ENCODE measurements around the gene SRP14. TPM values are rescaled to one million over a fixed set of nuclear protein-coding genes. Genes with fewer than 3 reads are reported as not detected.
"Not testable (repeated sequence)": the region's sequence is repeated elsewhere in the genome, so short reads cannot be mapped to it uniquely, and the experiment has no call there.

SRP14 gene
- total RNA-seq, 1 donor from 2014 or later: 320 TPM

DNA sequence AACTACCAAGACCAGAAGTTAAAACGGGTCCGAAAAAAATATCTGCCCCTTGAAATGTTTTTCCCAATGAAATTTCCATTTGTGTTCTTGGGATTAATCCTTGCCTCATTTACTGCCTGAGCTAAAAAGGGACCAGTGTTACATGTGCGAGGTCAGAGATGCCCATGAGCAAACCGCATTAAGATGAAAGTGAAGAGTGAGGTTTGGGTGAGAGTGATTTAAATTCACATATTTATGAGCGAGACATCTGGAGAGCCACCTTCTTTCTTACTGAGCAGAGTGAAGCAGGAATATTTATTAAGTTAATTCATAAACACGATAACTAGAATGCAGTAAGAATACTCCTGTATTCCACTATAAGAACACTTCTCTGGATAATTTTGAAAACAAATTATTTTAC is 41.3 kb downstream of the SRP14 start:
- Histone ChIP-seq H3K4me3 (ENCODE audit: insufficient read depth, low read depth, low read length) (no peak overlapping the region), H3K4me2 (ENCODE audit: low read length) (peak overlapping the region; percentile 41), H3K27ac (ENCODE audit: low read depth, low read length) (no peak overlapping the region), H3K4me1 (ENCODE audit: insufficient read depth, low read length) (peaks cover 15% of the 10 kb centered on the region), H3K9ac (ENCODE audit: low read length) (no peak overlapping the region), H3K79me2 (ENCODE audit: insufficient read depth, low read length) (no peaks in the 10 kb centered on the region), H3K9me3 (ENCODE audit: insufficient read depth, low read depth, low read length) (no peaks in the 10 kb centered on the region), H3K27me3 (ENCODE audit: insufficient read depth, low read length) (no peaks in the 10 kb centered on the region), H4K20me1 (ENCODE audit: insufficient read depth, low read length) (no peaks in the 10 kb centered on the region), H3K36me3 (ENCODE audit: insufficient read depth, low read length) (peaks cover 27% of the 10 kb centered on the region), H2AFZ (ENCODE audit: low read depth, low read length) (no peak overlapping the region)
- H3K4me1 Mint-ChIP-seq (ENCODE audit: low read depth, unreplicated experiment): peaks cover 6% of the 10 kb centered on the region
- no peaks in the 10 kb centered on the region for H3K9me3 Mint-ChIP-seq (ENCODE audit: unreplicated experiment)
- H3K27ac Mint-ChIP-seq (ENCODE audit: unreplicated experiment): no peak overlapping the region
- DNase-seq (ENCODE audit: low read depth) (no peak), FAIRE-seq (no peak)
- TF ChIP-seq, protein P1, sequence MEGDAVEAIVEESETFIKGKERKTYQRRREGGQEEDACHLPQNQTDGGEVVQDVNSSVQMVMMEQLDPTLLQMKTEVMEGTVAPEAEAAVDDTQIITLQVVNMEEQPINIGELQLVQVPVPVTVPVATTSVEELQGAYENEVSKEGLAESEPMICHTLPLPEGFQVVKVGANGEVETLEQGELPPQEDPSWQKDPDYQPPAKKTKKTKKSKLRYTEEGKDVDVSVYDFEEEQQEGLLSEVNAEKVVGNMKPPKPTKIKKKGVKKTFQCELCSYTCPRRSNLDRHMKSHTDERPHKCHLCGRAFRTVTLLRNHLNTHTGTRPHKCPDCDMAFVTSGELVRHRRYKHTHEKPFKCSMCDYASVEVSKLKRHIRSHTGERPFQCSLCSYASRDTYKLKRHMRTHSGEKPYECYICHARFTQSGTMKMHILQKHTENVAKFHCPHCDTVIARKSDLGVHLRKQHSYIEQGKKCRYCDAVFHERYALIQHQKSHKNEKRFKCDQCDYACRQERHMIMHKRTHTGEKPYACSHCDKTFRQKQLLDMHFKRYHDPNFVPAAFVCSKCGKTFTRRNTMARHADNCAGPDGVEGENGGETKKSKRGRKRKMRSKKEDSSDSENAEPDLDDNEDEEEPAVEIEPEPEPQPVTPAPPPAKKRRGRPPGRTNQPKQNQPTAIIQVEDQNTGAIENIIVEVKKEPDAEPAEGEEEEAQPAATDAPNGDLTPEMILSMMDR (IDR thresholded peaks at IDR 0.05; ENCODE audit: insufficient read depth, low read depth, low read length): no peak
- no peak for TF ChIP-seq EZH2 (IDR thresholded peaks at IDR 0.05; ENCODE audit: insufficient read depth, low read length)
- no peaks in the 10 kb centered on the region for H3K27me3 Mint-ChIP-seq (ENCODE audit: low read depth, unreplicated experiment)
- H3K36me3 Mint-ChIP-seq (ENCODE audit: low read depth, unreplicated experiment): peaks cover 13% of the 10 kb centered on the region
- H3K4me3 Mint-ChIP-seq (ENCODE audit: unreplicated experiment): no peak overlapping the region

DNA sequence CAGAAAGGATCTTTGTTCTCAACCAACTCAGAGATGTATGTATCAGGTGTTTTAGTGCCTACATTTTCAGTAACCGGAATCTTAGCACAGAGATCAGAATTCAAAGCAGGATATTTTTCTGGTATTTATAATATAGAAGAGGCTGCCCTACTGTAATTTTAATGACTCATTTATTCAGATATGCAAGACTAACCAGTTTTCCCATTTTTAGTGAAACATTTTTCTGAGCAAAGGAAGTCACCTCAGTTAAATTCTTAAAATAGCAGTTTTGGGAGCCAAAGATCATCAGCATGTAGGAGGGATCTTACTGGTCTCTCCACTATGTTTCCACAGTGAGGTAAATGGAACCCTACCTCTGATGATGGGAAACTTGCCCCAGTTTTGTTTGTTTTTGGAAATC is 42.0 kb downstream of the SRP14 start:
- no peaks in the 10 kb centered on the region for H3K9me3 ChIP-seq (ENCODE audit: insufficient read depth, low read depth, low read length)
- TF ChIP-seq, protein P1 (IDR thresholded peaks at IDR 0.05; ENCODE audit: insufficient read depth, low read depth, low read length): no peak
- no peak for TF ChIP-seq EZH2 (IDR thresholded peaks at IDR 0.05; ENCODE audit: insufficient read depth, low read length)
- no peak overlapping the region for H2AFZ ChIP-seq (ENCODE audit: low read depth, low read length)
- FAIRE-seq (no peak), DNase-seq (ENCODE audit: low read depth) (peak; percentile 69)
- no peaks in the 10 kb centered on the region for H3K27me3 Mint-ChIP-seq (ENCODE audit: low read depth, unreplicated experiment)
- H3K36me3 Mint-ChIP-seq (ENCODE audit: low read depth, unreplicated experiment): peaks cover 16% of the 10 kb centered on the region
- no peak overlapping the region for H3K4me3 ChIP-seq (ENCODE audit: insufficient read depth, low read depth, low read length)
- H3K27ac Mint-ChIP-seq (ENCODE audit: unreplicated experiment): no peak overlapping the region
- H3K79me2 ChIP-seq (ENCODE audit: insufficient read depth, low read length): no peaks in the 10 kb centered on the region
- H3K9ac ChIP-seq (ENCODE audit: low read length): no peak overlapping the region
- peaks cover 11% of the 10 kb centered on the region for H3K4me1 ChIP-seq (ENCODE audit: insufficient read depth, low read length)
- H3K4me3 Mint-ChIP-seq (ENCODE audit: unreplicated experiment): no peak overlapping the region
- peaks cover 31% of the 10 kb centered on the region for H3K36me3 ChIP-seq (ENCODE audit: insufficient read depth, low read length)
- H3K9me3 Mint-ChIP-seq (ENCODE audit: unreplicated experiment): no peaks in the 10 kb centered on the region
- no peak overlapping the region for H3K27ac ChIP-seq (ENCODE audit: low read depth, low read length)
- H3K4me1 Mint-ChIP-seq (ENCODE audit: low read depth, unreplicated experiment): peaks cover 2% of the 10 kb centered on the region
- H3K27me3 ChIP-seq (ENCODE audit: insufficient read depth, low read length): no peaks in the 10 kb centered on the region
- H3K4me2 ChIP-seq (ENCODE audit: low read length): peak overlapping the region; percentile 41
- no peaks in the 10 kb centered on the region for H4K20me1 ChIP-seq (ENCODE audit: insufficient read depth, low read length)

DNA sequence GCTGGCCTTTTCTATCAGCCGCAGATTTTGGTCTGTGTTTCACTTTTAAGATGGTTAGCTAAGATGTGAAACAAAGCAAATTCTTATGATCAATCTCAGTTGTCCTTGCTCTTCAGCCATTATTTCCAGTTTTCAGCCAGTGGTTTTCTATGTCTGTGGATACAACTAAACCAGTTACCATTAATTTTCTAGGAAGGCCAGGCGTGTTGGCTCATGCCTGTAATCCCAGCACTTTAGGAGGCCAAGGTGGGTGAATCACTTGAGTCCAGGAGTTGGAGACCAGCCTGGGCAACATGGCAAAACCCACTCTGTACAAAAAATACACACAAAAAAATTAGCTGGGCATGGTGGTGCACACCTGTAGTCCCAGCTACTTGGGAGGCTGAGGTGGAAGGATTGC is 42.8 kb downstream of the SRP14 start:
- not testable (repeated sequence) for H3K27ac ChIP-seq (ENCODE audit: low read depth, low read length); H3K9ac ChIP-seq (ENCODE audit: low read length); H3K4me2 ChIP-seq (ENCODE audit: low read length); H3K4me3 ChIP-seq (ENCODE audit: insufficient read depth, low read depth, low read length); H2AFZ ChIP-seq (ENCODE audit: low read depth, low read length); H3K27ac Mint-ChIP-seq (ENCODE audit: unreplicated experiment); FAIRE-seq; H3K9me3 ChIP-seq (ENCODE audit: insufficient read depth, low read depth, low read length); H3K27me3 Mint-ChIP-seq (ENCODE audit: low read depth, unreplicated experiment); H4K20me1 ChIP-seq (ENCODE audit: insufficient read depth, low read length); H3K4me1 Mint-ChIP-seq (ENCODE audit: low read depth, unreplicated experiment); H3K9me3 Mint-ChIP-seq (ENCODE audit: unreplicated experiment); DNase-seq (ENCODE audit: low read depth); H3K27me3 ChIP-seq (ENCODE audit: insufficient read depth, low read length); H3K4me3 Mint-ChIP-seq (ENCODE audit: unreplicated experiment); H3K79me2 ChIP-seq (ENCODE audit: insufficient read depth, low read length)
- Histone ChIP-seq H3K36me3 (ENCODE audit: insufficient read depth, low read length) (peaks cover 35% of the 10 kb centered on the region), H3K4me1 (ENCODE audit: insufficient read depth, low read length) (peaks cover 11% of the 10 kb centered on the region)
- H3K36me3 Mint-ChIP-seq (ENCODE audit: low read depth, unreplicated experiment): peaks cover 16% of the 10 kb centered on the region

DNA sequence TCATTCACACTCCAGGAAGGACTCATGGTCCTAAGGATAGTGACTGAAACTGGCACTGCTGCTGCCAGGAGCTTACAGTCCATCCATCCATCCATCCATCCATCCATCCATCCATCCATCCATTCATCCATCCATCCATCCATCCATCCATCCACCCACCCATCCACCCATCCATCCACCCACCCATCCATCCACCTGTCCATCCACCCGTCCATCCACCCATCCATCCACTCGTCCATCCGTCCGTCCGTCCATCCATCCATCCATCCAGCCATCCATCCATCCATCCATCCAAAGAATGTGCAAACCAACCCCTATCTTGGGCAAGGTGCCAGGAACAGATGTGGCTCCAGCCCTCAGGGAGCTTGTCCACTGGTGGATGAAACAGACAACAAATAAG is 46.0 kb downstream of the SRP14 start:
- not testable (repeated sequence) for H3K9ac ChIP-seq (ENCODE audit: low read length); H3K27me3 Mint-ChIP-seq (ENCODE audit: low read depth, unreplicated experiment); H3K9me3 Mint-ChIP-seq (ENCODE audit: unreplicated experiment); DNase-seq (ENCODE audit: low read depth); H3K27ac Mint-ChIP-seq (ENCODE audit: unreplicated experiment); H3K4me1 ChIP-seq (ENCODE audit: insufficient read depth, low read length); H3K27ac ChIP-seq (ENCODE audit: low read depth, low read length); H3K4me3 Mint-ChIP-seq (ENCODE audit: unreplicated experiment); FAIRE-seq; H3K79me2 ChIP-seq (ENCODE audit: insufficient read depth, low read length); H3K4me1 Mint-ChIP-seq (ENCODE audit: low read depth, unreplicated experiment); H3K4me3 ChIP-seq (ENCODE audit: insufficient read depth, low read depth, low read length); H3K9me3 ChIP-seq (ENCODE audit: insufficient read depth, low read depth, low read length); H3K4me2 ChIP-seq (ENCODE audit: low read length); H2AFZ ChIP-seq (ENCODE audit: low read depth, low read length); H4K20me1 ChIP-seq (ENCODE audit: insufficient read depth, low read length); H3K27me3 ChIP-seq (ENCODE audit: insufficient read depth, low read length)
- H3K36me3 Mint-ChIP-seq (ENCODE audit: low read depth, unreplicated experiment): peaks cover 23% of the 10 kb centered on the region
- H3K36me3 ChIP-seq (ENCODE audit: insufficient read depth, low read length): peaks cover 52% of the 10 kb centered on the region
